Hepatocyte (in vitro differentiated cells): ENCODE results near the gene CLN3. TPM values are rescaled to one million over a fixed set of nuclear protein-coding genes. Genes with fewer than 3 reads are reported as not detected.

Experiments used
- DNase-seq: peaks from one replicate; pipeline ENCODE4 v3.0.0-alpha.2; 2016; ENCODE audit warnings: low spot score
- H2AFZ ChIP-seq: fragments of 200-600 bp; sonication (generic); 2 replicates; pipeline ENCODE4 v1.6.0; 2016; ENCODE audit warnings: antibody characterized with exemption, mild to moderate bottlenecking
- H3K27ac ChIP-seq: fragments of 200-600 bp; sonication (generic); 2 replicates; pipeline ENCODE4 v1.5.1; 2016; ENCODE audit warnings: mild to moderate bottlenecking
- H3K27me3 ChIP-seq: fragments of 200-600 bp; sonication (generic); 2 replicates; pipeline ENCODE4 v1.6.1; 2016
- H3K36me3 ChIP-seq: fragments of 200-600 bp; sonication (generic); replicated peaks from 2 replicates; pipeline ENCODE4 v1.5.1; 2016; ENCODE audit warnings: low read depth; ENCODE audit not compliant: insufficient read depth
- H3K4me1 ChIP-seq: fragments of 200-600 bp; sonication (generic); 2 replicates; pipeline ENCODE4 v1.5.1; 2016; ENCODE audit warnings: mild to moderate bottlenecking, moderate library complexity; ENCODE audit not compliant: insufficient read depth
- H3K4me2 ChIP-seq: fragments of 200-600 bp; sonication (generic); 2 replicates; pipeline ENCODE4 v1.6.0; 2016
- H3K4me3 ChIP-seq: fragments of 200-600 bp; sonication (generic); 2 replicates; pipeline ENCODE4 v1.5.1; 2016; ENCODE audit warnings: mild to moderate bottlenecking
- H3K79me2 ChIP-seq: fragments of 200-600 bp; sonication (generic); 2 replicates; pipeline ENCODE4 v1.6.0; 2017; ENCODE audit warnings: mild to moderate bottlenecking
- H3K9me2 ChIP-seq: fragments of 200-600 bp; sonication (generic); replicated peaks from 2 replicates; pipeline ENCODE4 v1.6.0; 2017; ENCODE audit warnings: mild to moderate bottlenecking; ENCODE audit not compliant: insufficient read depth
- H3K9me3 ChIP-seq: fragments of 200-600 bp; sonication (generic); 2 replicates; pipeline ENCODE4 v1.5.1; 2016; ENCODE audit warnings: low read depth, mild to moderate bottlenecking
- H4K20me1 ChIP-seq: fragments of 200-600 bp; sonication (generic); 2 replicates; pipeline ENCODE4 v1.6.0; 2016; ENCODE audit warnings: mild to moderate bottlenecking; ENCODE audit not compliant: insufficient read depth, poor library complexity, severe bottlenecking
- EZH2 ChIP-seq: fragments of 200-600 bp; sonication (generic); IDR thresholded peaks from 2 replicates; pipeline ENCODE4 v1.6.1; 2016; ENCODE audit warnings: antibody characterized with exemption, mild to moderate bottlenecking, borderline replicate concordance
- EZH2phosphoT487 ChIP-seq: fragments of 200-600 bp; sonication (generic); IDR thresholded peaks from one replicate; pipeline ENCODE4 v1.6.1; 2018; ENCODE audit warnings: antibody characterized with exemption, mild to moderate bottlenecking, low read depth, moderate library complexity; ENCODE audit not compliant: unreplicated experiment, severe bottlenecking
- WGBS: methylation state at CpG from one replicate; pipeline ENCODE4 v1.1.6; 2016; ENCODE audit warnings: low lambda C conversion rate; ENCODE audit errors: missing lambda C conversion rate; 5-methylcytosine and 5-hydroxymethylcytosine counted together
- polyA plus RNA-seq: library from polyadenylated mRNA; unstranded; fragments of >200 nt; fragmentation: Nextera tagmentation; extraction: Ambion mirVana; gene quantifications from 2 replicates; pipeline ENCODE4 v1.2.1, GENCODE V29; 2016
- total RNA-seq: library from RNA; depleted of rRNA; stranded (reverse); fragments of >200 nt; gene quantifications from 2 replicates; pipeline ENCODE4 v1.2.3, GENCODE V29; 2014
- TF ChIP-seq, protein P1 (sequence below): fragments of 200-600 bp; sonication (generic); IDR thresholded peaks from 2 replicates; pipeline ENCODE4 v1.5.1; 2016; ENCODE audit warnings: antibody characterized with exemption, mild to moderate bottlenecking; ENCODE audit not compliant: poor library complexity

CLN3 gene
- total and polyA plus RNA-seq, 2 experiments from 2014 or later, result 43.4 to 102 TPM

DNA sequence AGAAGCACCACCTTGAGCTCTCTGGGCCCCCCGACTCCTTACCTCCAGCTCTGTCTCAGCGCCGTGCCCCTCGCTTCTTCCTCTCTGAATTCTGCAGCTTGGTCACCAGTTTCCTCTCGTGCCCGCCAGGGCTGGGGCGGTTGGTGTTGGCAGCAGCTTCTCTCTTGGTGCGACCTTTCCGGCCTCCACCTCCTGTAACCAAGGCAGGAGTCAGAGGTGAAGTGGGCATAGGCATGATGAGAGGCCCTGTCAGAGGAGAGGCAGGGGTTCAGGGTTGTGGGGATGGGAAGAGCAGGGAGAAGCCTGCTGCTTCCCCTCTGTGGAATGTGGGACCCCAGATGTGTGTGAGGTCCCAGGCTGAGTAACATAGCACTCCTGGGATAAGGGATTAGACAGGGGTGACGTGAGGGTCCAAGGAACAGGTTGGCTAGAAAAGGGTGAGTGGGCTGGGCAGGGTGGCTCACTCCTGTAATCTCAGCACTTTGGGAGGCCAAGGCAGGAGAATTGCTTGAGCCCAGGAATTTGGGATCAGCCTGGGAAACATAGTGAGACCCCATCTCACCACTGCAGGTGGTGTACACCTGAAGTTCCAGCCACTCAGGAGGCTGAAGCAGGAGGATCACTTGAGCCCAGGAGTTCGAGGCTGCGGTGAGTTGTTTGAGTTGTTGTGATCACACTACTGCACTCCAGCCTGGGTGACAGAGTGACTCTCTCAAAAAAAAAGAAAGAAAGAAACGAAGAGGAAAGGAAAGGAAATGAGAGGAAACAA, 46.3 kb upstream of the CLN3 start:
- H4K20me1 ChIP-seq, result no peaks in the 10 kb centered on the region
- 95% methylated on average over 13 of the region's 13 CpGs for WGBS
- TF ChIP-seq, protein P1, sequence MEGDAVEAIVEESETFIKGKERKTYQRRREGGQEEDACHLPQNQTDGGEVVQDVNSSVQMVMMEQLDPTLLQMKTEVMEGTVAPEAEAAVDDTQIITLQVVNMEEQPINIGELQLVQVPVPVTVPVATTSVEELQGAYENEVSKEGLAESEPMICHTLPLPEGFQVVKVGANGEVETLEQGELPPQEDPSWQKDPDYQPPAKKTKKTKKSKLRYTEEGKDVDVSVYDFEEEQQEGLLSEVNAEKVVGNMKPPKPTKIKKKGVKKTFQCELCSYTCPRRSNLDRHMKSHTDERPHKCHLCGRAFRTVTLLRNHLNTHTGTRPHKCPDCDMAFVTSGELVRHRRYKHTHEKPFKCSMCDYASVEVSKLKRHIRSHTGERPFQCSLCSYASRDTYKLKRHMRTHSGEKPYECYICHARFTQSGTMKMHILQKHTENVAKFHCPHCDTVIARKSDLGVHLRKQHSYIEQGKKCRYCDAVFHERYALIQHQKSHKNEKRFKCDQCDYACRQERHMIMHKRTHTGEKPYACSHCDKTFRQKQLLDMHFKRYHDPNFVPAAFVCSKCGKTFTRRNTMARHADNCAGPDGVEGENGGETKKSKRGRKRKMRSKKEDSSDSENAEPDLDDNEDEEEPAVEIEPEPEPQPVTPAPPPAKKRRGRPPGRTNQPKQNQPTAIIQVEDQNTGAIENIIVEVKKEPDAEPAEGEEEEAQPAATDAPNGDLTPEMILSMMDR, result no peak
- TF ChIP-seq EZH2phosphoT487 (no peak), EZH2 (no peak)
- no peak overlapping the region for H3K4me3 ChIP-seq
- H2AFZ ChIP-seq, result peak overlapping the region; percentile 10
- peak overlapping the region; percentile 72 for H3K4me2 ChIP-seq
- no peak for DNase-seq
- peaks cover 13% of the 10 kb centered on the region for H3K4me1 ChIP-seq
- no peaks in the 10 kb centered on the region for H3K9me3 ChIP-seq
- H3K9me2 ChIP-seq, result no peaks in the 10 kb centered on the region
- peaks cover 9% of the 10 kb centered on the region for H3K79me2 ChIP-seq
- no peaks in the 10 kb centered on the region for H3K36me3 ChIP-seq
- H3K27ac ChIP-seq, result peak overlapping the region; percentile 89
- H3K27me3 ChIP-seq, result no peaks in the 10 kb centered on the region

DNA sequence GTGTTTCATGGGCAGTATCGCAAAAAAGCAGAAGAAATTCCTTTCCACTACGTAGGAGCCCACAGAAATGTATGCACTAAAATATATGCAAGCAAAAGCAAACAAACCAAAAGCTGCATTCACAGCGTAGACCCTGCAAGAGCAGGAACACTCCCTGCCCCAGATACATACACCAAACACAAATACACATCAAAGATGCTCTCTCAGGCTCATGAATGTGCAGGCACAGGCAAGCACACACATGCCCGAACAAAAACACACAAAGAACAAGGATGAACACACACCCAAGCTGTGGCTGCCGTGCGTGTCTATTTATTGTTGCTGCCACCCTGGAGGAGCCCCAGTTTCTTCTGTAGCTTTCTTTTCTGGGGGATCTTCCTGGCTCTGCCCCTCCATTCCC, 45.2 kb upstream of the CLN3 start:
- no peak overlapping the region for H3K27ac ChIP-seq

DNA sequence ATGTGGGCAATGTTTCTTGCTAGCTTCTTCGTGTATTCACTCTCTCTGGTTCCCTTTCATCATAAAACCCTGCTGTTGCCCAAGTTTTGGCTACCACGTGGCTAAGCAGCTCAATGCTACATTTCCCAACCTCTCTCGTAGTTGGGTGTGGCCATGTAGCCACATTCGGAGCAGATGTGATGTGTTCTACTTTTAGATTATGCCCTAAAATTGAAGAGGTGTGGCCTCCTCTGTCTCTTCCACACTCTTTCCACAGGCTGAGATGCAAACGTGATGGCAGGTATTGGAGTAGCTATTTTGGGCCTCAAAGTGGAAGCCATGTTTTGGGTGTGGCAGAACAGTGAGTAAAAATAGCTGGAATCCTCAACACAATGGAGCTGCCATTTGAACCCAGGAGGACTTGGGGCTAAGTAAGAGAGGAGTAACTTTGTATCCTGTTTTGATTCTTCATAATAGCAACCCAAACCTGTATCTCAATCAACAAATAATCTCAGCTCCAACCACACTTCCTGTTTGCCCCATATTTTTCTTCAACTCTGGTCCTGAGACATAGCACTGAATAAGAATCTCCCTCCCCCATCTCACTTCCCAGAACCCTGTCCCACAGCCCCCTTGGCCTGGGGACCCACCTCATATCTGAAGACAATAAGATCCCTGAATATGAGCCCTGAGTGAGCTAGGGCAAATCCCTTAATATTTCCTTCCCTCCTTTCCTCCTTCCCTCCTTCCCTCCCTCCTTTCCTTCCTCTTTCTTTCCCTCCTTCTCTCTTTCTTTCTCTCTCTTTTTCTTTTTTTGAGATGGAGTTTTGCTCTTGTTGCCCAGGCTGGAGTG, 42.9 kb upstream of the CLN3 start:
- Histone ChIP-seq H3K9me3 (no peaks in the 10 kb centered on the region), H3K27me3 (no peaks in the 10 kb centered on the region), H3K36me3 (no peaks in the 10 kb centered on the region), H3K4me2 (no peak overlapping the region), H2AFZ (no peak overlapping the region), H4K20me1 (no peaks in the 10 kb centered on the region), H3K4me1 (peaks cover 13% of the 10 kb centered on the region), H3K9me2 (no peaks in the 10 kb centered on the region), H3K27ac (no peak overlapping the region), H3K79me2 (peaks cover 9% of the 10 kb centered on the region), H3K4me3 (no peak overlapping the region)
- WGBS, result 87% methylated on average over 5 of the region's 5 CpGs
- TF ChIP-seq, protein P1, result no peak
- no peak for TF ChIP-seq EZH2
- TF ChIP-seq EZH2phosphoT487, result no peak
- no peak for DNase-seq

More for the DNA sequence above, 45.2 kb upstream of the CLN3 start:
- no peaks in the 10 kb centered on the region for H3K9me2 ChIP-seq
- DNase-seq, result no peak
- TF ChIP-seq, protein P1, result no peak
- H4K20me1 ChIP-seq, result no peaks in the 10 kb centered on the region
- WGBS, result 75% methylated on average over 6 of the region's 6 CpGs
- H3K79me2 ChIP-seq, result peaks cover 9% of the 10 kb centered on the region
- no peaks in the 10 kb centered on the region for H3K9me3 ChIP-seq
- peaks cover 13% of the 10 kb centered on the region for H3K4me1 ChIP-seq
- H3K4me3 ChIP-seq, result no peak overlapping the region
- H3K36me3 ChIP-seq, result no peaks in the 10 kb centered on the region
- no peak overlapping the region for H2AFZ ChIP-seq
- peak overlapping the region; percentile 72 for H3K4me2 ChIP-seq
- H3K27me3 ChIP-seq, result no peaks in the 10 kb centered on the region
